22Rv1 (cell line): ENCODE measurements around the gene CD247.

Experiments used
- CTCF ChIP-seq: fragments of 450-650 bp; IDR thresholded peaks from 2 replicates; pipeline ENCODE4 v1.5.1; 2017; ENCODE audit warnings: mild to moderate bottlenecking
- ZFX ChIP-seq: fragments of 450-650 bp; IDR thresholded peaks from 2 replicates; pipeline ENCODE4 v1.6.1; 2017; ENCODE audit warnings: antibody characterized with exemption, borderline replicate concordance

GRCh38 chr1:167501515-167502191 is 16.7 kb downstream of the CD247 start:
- TF ChIP-seq CTCF = no peak
- TF ChIP-seq ZFX = no peak
